GM23338 (cell line): Measurements from ENCODE around the gene KCNJ16.

Experiments used
- CREB1 ChIP-seq: fragments of 250-450 bp; sonication (Bioruptor Pico); IDR thresholded peaks from 2 replicates; pipeline ENCODE4 v1.5.0; 2020; ENCODE audit warnings: low read depth, mild to moderate bottlenecking, moderate library complexity
- CTCF ChIP-seq, 2 experiments: fragments of 200-600 bp in 1 of 2; sonication (generic) in 1 of 2; conservative IDR thresholded peaks; 2 replicates each; pipeline versions ENCODE4 v1.5.1 to v1.6.1; 2016 to 2017; ENCODE audit warnings: antibody characterized with exemption in 2 of 2, low read depth in 2 of 2, mild to moderate bottlenecking in 2 of 2, moderate library complexity in 1 of 2
- ETS1 ChIP-seq: IDR thresholded peaks from 2 replicates; pipeline ENCODE4 v1.6.1; 2016; ENCODE audit warnings: antibody characterized with exemption
- EZH2 ChIP-seq: fragments of 200-600 bp; sonication (generic); IDR thresholded peaks from one replicate; pipeline ENCODE4 v1.8.0; 2017; ENCODE audit warnings: antibody characterized with exemption, mild to moderate bottlenecking, low read depth; ENCODE audit not compliant: unreplicated experiment
- EZH2phosphoT487 ChIP-seq: fragments of 200-600 bp; sonication (generic); IDR thresholded peaks from one replicate; pipeline ENCODE4 v1.8.1; 2018; ENCODE audit warnings: antibody characterized with exemption; ENCODE audit not compliant: unreplicated experiment
- JUNB ChIP-seq: IDR thresholded peaks from one replicate; pipeline ENCODE4 v1.6.1; 2016; ENCODE audit warnings: antibody characterized with exemption; ENCODE audit not compliant: unreplicated experiment
- NANOG ChIP-seq: IDR thresholded peaks from 2 replicates; pipeline ENCODE4 v1.6.1; 2016; ENCODE audit warnings: antibody characterized with exemption, borderline replicate concordance
- POLR2AphosphoS5 ChIP-seq: IDR thresholded peaks from 2 replicates; pipeline ENCODE4 v1.6.1; 2016; ENCODE audit warnings: antibody characterized with exemption, low read depth
- REST ChIP-seq: IDR thresholded peaks from one replicate; pipeline ENCODE4 v1.6.1; 2018; ENCODE audit warnings: antibody characterized with exemption; ENCODE audit not compliant: unreplicated experiment
- STAT1 ChIP-seq: IDR thresholded peaks from one replicate; pipeline ENCODE4 v1.6.1; 2016; ENCODE audit warnings: antibody characterized with exemption; ENCODE audit not compliant: unreplicated experiment

- TF ChIP-seq CTCF (conservative IDR thresholded peaks at IDR 0.05; ENCODE audit: low read depth in 2 of 2) (no peak), REST (no peak), EZH2 (peak; percentile 21), JUNB (no peak), EZH2phosphoT487 (no peak), CREB1 (CRISPR knock-in tag) (no peak), POLR2AphosphoS5 (no peak), ETS1 (no peak), NANOG (no peak), STAT1 (no peak)
Measured at GRCh38 chr17:70169709-70170597, 94.9 kb downstream of the KCNJ16 start.
